ENCODE measurements around the gene SALL2.
A peak's percentile ranks its signal among the peaks of the same experiment; 100 is the strongest.

The SALL2 gene

DNA sequence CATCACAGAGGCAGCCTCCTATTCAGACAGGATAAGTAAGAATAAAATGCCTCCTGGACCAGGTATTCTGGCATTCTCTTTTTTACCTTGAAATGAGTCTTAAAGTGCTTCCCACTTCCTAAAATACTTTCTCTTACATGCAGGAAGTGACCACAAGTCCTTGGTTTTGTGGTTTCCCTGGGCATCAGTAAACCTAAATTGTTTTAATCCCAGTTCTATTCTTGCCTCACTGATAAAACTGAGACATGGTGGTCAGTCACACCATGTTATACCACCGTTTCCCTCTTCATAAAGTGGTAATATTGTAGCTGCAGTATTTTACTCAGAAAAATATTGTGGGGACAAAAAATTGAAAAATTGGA is 1.2 kb upstream of the SALL2 start:
- DNase-seq, result no peak

DNA sequence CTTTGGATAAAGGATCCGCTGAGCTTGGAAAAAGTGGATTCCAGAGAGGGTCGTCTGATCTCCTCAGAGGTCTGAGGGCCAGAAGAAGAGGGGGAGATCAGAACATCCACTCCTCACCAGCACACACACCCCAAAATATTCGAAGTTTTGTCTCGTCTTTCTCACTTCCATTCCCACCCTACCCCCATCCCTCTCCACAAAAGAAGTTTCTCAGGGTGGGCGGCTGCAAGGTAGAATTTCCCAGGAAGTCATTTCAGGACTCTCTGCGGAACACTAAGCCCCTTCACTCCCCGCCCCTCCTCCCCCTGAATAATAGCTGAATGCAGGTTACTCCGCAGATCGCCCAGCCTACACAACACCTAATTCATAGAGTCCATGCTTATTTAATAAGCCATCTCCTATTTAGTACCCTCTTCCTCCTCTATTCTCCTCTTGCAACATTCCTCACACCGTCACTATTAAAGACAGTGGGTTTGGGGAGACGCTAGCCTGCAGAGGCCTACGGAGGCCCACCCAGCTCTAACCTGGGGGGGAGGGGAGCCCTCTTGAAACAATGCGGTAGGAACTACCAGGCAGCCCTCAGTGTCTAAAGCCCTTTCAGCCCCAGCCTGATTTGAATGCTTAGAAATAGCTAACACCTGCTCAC is 649 bp upstream of the SALL2 start:
- no peak for DNase-seq

DNA sequence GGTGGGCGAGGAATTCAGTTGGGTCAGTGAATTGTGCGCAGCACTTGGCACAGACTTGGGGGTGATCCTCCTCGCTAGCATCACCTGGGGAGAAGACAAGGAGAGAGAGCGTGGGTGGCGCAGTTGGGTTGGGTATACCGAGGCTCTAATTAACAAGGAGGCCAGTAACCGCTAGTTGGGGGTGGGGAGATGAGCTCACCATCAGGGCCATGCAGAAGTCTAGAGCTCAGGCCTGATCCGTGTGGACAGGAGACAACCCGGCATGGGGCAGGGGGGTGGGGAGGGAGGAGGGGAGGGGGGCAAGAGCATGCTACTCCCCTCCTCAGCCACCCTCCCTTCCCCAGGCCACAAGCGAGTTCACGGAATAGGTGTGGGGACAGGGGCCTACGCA is 580 bp downstream of the SALL2 start:
- DNase-seq, result no peak

- DNase-seq, result no peak
Measured at GRCh38 chr14:21524575-21525490, 1.3 kb downstream of the SALL2 start.

DNA sequence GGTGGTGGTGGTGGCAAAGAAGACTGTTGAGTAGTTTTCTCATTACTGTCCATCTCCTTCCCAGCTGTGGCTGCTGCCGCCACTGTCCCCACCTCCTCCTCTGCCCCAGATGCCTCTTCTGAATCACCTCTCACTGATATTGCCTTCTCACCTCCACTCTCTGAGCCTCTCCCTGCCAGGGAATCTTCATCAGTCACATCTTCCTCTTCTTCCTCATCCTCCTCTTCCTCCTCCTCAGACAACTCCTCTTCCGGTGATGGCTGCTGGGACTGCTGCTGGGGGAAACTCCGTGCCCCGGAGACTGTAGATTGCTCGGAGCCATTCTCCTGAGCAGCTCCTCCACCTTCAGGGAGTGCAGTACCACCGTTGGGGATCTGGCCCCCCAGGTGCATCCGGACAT is 2.9 kb downstream of the SALL2 start:
- no peak for DNase-seq

DNA sequence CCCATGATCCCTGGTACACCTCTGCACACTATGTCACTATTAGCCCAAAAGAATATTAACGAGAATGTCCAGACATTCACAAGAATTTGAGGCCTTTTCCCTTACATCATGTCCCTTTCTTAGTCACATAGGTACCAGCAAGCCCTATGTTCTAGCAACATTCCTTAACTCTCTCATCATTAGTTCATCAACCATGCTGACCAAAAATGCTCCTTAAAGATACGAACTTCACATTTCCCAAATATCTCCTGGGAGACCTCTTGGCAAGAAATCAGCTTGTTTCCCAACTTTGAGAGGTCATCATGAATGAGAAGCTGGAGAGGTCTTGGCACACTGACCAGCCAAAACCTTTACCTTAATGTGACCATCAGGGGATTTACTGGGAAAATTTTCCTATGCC is 4.6 kb downstream of the SALL2 start:
- no peak for DNase-seq

DNA sequence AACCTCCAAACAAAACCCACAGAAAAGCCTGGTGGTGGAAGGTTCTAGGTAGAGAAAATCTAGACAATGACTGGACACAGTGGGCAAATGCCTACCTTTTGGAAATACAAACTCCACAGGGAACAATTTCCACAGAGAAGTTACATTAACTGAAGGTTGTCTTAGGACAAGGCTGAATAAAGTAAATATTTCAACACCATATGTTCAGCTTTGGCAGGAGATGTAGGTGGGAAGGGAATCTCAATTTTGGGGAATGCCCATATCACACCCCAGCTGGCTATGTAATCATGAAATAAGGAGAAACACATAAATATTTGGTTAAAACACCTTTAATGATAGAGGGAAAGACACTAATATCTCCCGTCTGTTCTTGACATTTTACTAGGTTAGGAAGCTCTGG is 5.4 kb downstream of the SALL2 start:
- DNase-seq, result no peak

DNA sequence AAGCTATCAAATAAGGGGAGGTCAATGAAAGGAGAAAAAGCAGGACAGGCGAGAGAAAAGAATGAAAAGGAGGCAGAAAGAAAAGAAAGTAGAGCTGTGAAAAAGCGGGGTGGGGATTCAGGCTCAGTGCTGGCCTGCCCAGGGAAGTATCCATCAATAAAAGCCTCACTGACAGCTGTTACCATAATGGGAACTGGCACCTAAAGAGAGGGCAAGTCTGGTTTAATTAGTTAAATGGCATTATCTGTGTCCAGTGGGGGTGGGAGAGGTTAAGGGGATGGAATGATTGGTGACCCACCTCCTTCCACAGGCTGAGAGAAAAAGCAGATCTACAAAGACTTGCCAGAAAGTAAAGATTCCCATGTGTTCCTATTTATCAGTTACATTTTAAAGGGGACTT is 7.4 kb downstream of the SALL2 start:
- no peak for DNase-seq

GRCh38 chr14:21514341-21514740 is 11.8 kb downstream of the SALL2 start:
- no peak for DNase-seq

DNA sequence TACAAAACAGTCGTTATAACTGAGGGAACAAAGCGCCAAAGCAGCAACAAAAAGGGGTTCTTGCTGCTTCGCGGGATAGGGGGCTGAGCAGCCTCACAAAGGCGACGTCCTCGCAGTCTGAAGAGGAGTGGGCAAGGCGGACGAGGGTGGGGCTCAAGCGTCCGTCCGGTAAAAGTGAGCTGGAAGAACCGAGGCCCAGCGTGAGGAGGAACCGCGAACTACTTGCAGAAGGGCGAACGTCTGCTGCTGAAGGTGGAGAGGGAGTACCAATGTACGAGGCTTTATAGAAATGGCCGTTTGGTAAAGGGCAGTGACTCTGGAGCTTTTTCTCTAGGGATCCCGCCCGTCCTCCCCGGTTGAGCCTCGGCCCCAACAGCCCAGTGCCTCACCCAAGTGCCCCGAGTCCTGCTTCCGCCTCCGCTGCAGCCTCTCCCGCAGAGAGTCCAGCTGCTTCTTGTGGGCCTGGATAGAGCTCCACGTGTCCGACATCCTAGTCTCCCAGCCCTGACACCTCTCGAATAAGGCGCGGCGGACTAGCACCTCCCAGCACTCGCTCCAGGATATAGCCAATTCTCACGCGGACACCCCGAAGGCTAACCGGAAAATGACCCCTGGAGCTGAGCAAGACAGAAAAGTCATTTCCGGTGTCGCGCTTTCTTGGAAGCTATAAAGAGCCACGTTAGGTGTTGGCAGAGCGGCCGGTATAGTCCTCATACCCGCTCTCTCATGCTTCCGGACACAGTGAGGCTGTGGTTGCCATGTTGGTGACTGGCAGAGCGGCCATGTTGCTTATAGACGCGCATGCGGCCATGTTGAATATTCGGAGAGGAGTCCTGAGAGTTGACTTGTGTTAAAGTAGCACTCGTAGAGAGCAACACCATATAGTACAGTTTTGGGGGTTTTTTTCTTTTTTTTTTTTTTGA is 15.2 kb downstream of the SALL2 start, which contains the start of gene METTL3:
TSS of gene METTL3 (minus strand) at position 606 of the 923 bp plus-strand sequence. CDS start at position 489, 117 bp downstream.
- DNase-seq, result peak; percentile 92

GRCh38 chr14:21509432-21510143 is 16.6 kb downstream of the SALL2 start:
- no peak for DNase-seq

DNA sequence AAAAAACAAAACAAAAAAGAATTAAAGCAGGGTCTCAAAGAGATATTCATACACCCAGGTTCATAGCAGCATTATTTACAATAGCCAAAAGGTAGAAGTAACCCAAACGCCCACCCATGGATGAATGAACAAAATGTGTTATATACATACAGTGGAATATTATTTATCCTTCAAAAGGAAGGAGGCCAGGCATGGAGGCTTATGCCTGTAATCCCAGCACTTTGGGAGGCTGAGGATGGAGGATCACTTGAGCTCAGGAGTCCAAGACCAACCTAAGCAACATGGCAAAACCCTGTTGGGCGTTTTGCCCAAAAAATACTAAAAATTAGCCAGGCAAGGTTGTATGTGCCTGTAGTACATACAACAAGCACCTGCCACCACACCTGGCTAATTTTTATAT is 19.6 kb downstream of the SALL2 start:
- no peak for DNase-seq

GRCh38 chr14:21505012-21505553 is 21.1 kb downstream of the SALL2 start:
- no peak for DNase-seq

DNA sequence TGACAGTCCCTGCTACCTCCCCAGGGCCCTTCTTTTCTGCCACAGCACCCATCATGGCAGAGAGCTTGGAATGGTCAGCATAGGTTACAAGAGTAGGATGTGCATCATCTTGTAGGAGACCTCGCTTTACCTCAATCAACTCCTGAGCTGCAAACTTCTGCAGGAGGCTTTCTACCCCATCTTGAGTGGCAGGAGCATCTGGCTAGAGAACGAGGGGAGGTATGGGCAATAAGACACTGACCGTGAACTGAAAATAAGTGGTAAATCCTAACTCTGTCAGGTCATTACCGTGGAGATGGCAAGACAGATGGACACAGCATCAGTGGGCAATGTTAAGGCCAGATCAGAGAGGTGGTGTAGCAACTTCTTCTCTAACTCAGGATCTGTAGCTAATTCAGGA is 22.8 kb downstream of the SALL2 start:
- no peak for DNase-seq

DNA sequence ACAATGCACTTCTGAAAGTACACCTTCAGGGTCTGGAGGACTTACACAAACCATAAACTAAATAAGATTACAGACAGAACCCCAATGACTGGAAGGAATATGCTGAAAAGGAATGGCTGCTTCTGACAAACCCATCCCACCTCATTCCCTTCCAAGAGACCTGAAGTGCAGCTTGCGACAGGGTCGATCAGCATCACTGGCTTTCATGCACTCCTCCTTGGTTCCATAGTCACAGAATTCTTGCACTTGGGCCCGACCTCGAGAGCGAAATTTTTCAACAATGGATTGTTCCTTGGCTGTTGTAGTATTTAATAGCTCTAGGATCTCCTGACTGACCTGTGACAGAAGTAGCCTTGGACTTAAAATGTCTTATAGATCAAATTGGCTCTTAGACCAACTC is 24.6 kb downstream of the SALL2 start:
- no peak for DNase-seq

- DNase-seq, result no peak
Measured at GRCh38 chr14:21498540-21499526, 27.3 kb downstream of the SALL2 start.

- no peak for DNase-seq
Measured at GRCh38 chr14:21496453-21496852, 29.7 kb downstream of the SALL2 start.

GRCh38 chr14:21494902-21495762 is 31.0 kb downstream of the SALL2 start:
- no peak for DNase-seq

DNA sequence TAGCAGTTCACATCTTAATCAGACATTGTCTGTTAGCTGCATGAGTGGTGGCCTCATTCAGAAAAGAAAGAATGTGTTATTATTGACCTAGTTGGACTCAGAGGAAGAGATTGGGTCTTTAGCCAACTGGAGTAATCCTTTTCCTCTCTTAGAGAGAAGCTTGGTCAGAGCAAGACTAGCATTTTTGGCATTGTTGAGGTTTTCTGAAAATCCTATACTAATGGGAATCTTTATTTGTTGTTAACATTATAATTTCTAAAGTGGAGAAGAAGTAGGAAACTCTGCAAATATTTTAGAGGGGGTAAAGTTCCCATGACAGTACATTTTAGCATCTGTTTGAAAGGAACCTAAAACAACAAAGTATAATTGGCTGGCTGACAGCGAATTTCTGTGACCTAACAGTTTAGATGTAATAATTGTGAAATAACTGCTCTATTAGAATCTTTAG is 39.5 kb downstream of the SALL2 start:
- no peak for DNase-seq

All from stimulated activated CD8-positive, alpha-beta memory T cell treated with anti-CD3 and anti-CD28 coated beads, Interleukin-4, amount 100 ng/mL, for 48 hours (primary cell).